ENCODE results near the gene AKT1. TPM values are rescaled to one million over a fixed set of nuclear protein-coding genes. Genes with fewer than 3 reads are reported as not detected.
"Not testable (repeated sequence)": the region's sequence is repeated elsewhere in the genome, so short reads cannot be mapped to it uniquely, and the experiment has no call there.

The AKT1 gene
- total RNA-seq, 2 experiments from 2014 or later: 178 to 181 TPM

DNA sequence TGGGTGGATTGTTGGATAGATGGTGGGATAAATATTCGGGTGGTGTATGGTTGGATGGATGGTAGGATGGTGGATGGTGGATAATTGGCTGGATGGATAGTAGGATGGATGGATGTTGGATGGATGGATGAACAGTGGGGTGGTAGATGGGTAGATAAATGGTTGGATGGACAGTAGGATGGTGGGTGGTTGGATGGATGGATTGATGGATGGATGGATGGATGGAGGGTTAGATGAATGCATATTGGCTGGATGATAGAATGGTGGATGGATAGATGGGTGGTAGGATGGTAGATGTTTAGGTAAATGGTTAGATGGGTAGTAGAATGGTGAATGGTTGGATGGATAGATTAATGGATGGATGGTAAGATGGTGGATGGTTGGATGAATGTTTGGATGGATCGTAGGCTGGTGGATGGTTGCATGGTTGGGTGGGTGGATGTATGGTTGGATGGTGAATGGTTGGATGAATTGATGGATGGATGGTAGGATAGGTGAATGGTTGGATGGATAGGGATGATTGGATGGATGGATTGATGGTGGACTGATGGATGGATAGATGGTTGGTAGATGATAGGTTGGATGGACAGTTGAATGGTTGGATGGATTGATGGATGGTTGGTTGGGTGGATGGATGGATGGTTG lies 28.9 kb upstream of the AKT1 start:
- no peak for DNase-seq
- Mint-ChIP-seq H3K4me1 (peaks cover 8% of the 10 kb centered on the region), H3K27me3 (peaks cover 24% of the 10 kb centered on the region), H3K9me3 (peaks cover 6% of the 10 kb centered on the region), H3K4me3 (peak overlapping the region; percentile 82), H3K36me3 (no peaks in the 10 kb centered on the region), H3K27ac (no peak overlapping the region)
- POLR2A ChIA-PET: interaction anchor here (2.4 kb wide), 1 partner anchor 23 kb away, joined by 8 read pairs; the partner anchor contains the start of gene ZBTB42
- no peak for ATAC-seq (ENCODE audit: low read depth)

DNA sequence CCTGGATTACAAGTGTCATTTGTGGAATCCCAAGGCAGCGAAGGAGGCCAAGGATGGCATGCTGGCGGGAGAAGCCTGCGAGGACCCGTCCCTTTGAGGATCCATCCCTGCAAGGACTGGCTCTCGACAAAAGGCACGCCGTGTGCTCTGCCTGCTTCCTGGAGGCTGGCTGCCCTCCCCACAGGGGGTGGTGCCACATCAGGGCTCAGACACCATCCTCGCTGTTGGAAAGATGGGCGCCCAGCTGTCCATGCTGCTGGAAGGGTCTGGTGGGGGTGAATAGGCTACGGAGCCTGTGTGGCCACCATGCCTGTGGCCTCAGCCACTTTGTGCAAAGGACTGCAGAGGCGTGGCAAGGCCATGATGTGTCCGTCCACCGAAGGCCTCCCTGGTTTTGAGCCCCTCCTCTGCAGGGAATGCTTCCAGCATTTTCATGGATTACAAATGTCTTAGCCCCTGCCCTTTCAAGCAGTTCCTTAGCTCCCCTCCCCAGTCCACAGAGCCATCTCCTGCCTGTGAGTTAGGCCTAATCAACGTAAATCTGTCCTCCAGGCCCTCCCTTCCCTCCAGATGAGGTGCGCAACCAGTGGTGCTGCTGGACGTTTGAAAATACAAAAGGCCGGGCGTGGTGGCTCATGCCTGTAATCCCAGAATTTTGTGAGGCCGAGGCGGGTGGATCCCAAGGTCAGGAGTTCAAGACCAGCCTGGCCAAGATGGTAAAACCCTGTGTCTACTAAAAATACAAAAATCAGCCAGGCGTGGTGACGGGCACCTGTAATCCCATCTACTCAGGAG lies 27.5 kb upstream of the AKT1 start:
- Mint-ChIP-seq H3K27me3 (peaks cover 23% of the 10 kb centered on the region), H3K36me3 (no peaks in the 10 kb centered on the region), H3K4me3 (no peak overlapping the region), H3K4me1 (peaks cover 8% of the 10 kb centered on the region), H3K27ac (no peak overlapping the region), H3K9me3 (peaks cover 6% of the 10 kb centered on the region)
- POLR2A ChIA-PET: interaction anchor here (0.9 kb wide), 1 partner anchor 28 kb away, joined by 3 read pairs; the partner anchor contains the start of gene AKT1
- DNase-seq (peak; percentile 23), ATAC-seq (ENCODE audit: low read depth) (no peak)

DNA sequence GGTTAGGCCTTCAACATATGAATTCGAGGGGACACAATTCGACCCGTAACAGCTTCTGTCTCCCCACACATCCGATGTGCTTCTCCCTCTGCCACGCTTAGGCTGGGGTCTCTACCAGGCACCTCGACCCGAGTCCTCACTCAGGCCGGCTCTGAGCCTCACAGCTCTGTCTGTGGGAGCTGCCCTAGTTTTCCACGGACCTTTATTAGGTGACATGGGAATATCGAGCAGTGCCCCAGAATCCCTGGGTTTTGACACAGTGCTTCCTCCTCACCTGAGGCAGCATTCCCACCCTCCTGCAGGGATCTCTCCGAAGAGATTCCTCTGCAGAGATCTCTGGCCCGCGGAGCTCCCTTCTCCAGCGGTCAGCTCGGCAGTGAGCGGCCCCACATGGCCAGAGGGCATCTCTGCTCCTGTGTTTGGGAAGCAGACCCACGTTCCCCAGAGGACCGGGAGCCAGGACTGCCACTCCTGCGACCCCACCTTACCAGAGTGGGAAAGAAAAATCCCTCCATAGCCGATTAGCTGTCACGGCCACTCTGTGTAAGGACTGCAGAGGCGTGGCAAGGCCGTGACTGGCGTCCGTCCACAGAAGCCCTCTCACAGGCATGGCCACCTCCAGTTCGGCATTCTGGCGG lies 26.5 kb upstream of the AKT1 start:
- Mint-ChIP-seq H3K9me3 (peaks cover 6% of the 10 kb centered on the region), H3K4me3 (no peak overlapping the region), H3K27ac (no peak overlapping the region), H3K27me3 (peaks cover 19% of the 10 kb centered on the region), H3K4me1 (peaks cover 7% of the 10 kb centered on the region), H3K36me3 (no peaks in the 10 kb centered on the region)
- POLR2A ChIA-PET: interaction anchor here (0.9 kb wide), 1 partner anchor 27 kb away, joined by 3 read pairs; the partner anchor contains the start of gene AKT1
- DNase-seq (peak; percentile 10), ATAC-seq (ENCODE audit: low read depth) (no peak)

DNA sequence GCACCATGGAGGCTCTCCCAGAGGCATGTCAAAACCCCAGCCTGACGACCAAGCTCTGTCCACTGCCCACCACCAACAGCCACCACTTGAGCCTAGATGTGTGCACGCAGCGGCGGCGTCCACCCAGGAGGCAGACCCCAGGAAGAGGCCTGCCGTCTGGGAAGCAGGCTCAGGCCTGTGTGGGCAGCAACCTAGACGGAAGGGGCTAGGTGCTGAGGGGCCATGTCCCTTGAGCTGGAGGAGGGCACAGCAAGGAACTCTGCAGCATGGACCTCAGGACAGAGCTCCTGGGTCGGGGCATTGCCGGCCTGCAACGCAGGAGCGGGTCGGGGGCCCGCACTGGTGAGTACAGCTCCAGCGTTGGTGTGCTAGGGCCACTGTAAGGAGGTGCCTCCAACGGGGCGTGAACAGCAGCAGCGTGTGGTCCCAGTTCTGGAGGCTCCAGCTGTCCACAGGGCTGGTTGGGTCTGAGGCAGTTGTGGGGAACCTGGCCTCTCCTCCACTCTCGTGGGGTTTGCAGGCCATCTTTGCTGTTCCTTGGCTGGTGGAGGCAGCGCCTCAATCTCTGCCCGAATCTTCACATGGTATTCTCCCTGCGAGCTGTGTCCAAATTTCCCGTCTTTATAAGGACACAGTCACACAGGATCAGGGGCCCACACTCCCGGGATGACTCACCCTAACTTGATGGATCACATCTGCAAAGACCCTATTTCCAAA lies 25.8 kb upstream of the AKT1 start:
- Mint-ChIP-seq H3K27me3 (peaks cover 17% of the 10 kb centered on the region), H3K9me3 (peaks cover 6% of the 10 kb centered on the region), H3K4me1 (peaks cover 11% of the 10 kb centered on the region), H3K36me3 (no peaks in the 10 kb centered on the region), H3K4me3 (no peak overlapping the region), H3K27ac (no peak overlapping the region)
- ATAC-seq (ENCODE audit: low read depth) (no peak), DNase-seq (peak; percentile 26)
- POLR2A ChIA-PET: no interaction called here

DNA sequence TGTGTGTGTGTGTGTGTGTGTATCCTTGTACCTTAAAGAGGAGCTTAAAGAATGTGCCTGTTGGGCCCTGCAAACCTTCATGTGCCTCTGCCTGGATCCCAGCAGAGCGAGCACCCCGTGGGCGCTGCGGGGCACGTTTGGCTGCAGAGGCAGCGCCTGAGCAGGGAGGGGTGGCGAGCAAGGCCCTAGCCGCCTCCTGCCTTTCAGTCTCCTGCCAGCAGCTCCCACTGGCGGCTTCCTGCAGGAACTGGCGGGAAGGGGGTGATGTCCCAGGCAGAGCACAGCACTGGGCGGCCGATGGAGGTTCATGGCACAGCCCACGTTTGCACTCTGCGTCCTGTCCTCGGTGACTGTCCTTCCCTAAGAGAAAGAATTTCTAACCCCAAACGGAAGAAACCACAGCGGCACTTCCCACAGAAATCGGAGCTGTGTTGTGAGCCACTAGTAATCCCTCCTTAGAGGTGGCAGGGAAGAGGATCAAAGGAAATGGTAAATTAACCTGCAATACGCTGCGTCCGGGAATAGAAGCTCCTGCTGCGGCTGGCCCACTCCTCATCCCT lies 25.2 kb upstream of the AKT1 start:
- Mint-ChIP-seq H3K4me3 (no peak overlapping the region), H3K27ac (no peak overlapping the region), H3K27me3 (peaks cover 15% of the 10 kb centered on the region), H3K4me1 (peaks cover 9% of the 10 kb centered on the region), H3K9me3 (peaks cover 6% of the 10 kb centered on the region), H3K36me3 (no peaks in the 10 kb centered on the region)
- ATAC-seq (ENCODE audit: low read depth) (no peak), DNase-seq (peak; percentile 21)
- POLR2A ChIA-PET: no interaction called here

DNA sequence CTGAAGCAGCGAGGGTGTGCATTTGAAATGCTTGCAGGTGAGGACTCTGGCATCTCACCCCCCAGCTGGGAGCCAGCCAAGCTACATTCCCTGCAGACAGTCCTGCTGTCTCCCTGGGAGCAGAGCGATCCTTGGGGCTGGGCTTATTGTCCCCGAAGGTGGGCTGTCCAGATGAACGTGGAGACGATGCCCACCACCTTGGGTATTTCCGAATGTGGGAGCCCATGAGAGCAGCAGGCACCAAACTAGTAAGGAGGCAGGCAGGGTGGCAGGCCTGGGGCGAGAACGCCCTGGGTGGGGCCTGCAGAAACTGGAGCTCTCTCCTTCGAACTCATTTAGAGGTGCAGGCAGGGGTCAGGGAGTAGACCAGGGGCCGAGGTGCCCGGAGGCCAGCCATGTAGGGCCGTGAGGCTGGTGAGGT lies 23.8 kb upstream of the AKT1 start:
- Mint-ChIP-seq H3K9me3 (peaks cover 1% of the 10 kb centered on the region), H3K27ac (no peak overlapping the region), H3K27me3 (peaks cover 2% of the 10 kb centered on the region), H3K4me1 (peaks cover 8% of the 10 kb centered on the region), H3K4me3 (no peak overlapping the region), H3K36me3 (no peaks in the 10 kb centered on the region)
- POLR2A ChIA-PET: interaction anchor here (0.6 kb wide), 1 partner anchor 50 kb away, joined by 3 read pairs; no protein-coding TSS in a partner anchor
- ATAC-seq (ENCODE audit: low read depth) (no peak), DNase-seq (peak; percentile 24)

DNA sequence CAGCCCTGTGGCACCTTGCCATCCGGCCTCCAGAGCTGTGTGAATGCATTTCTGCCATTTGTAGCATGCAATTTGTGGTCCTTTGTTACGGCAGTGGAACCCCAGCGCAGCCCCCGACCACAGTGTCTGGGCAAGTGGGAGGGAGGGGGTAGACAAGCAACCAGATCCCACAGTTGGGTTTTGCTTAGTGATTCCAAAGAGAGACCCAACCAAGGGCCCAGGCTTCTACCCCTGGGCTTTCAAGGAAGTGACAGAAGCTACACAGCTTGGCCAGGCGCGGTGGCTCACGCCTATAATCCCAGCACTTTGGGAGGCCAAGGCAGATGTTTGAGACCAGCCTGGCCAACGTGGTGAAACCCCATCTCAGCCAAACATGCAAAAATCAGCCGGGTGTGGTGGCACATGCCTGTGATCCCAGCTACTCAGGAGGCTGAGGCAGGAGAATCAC lies 23.2 kb upstream of the AKT1 start:
- no peaks in the 10 kb centered on the region for H3K9me3 Mint-ChIP-seq
- H3K4me3 Mint-ChIP-seq: no peak overlapping the region
- peak; percentile 27 for DNase-seq
- POLR2A ChIA-PET: interaction anchor here (0.6 to 0.7 kb wide), 2 partner anchors 50 to 67 kb away, joined by 3 read pairs; no protein-coding TSS in a partner anchor
- H3K27me3 Mint-ChIP-seq: no peaks in the 10 kb centered on the region
- no peak overlapping the region for H3K27ac Mint-ChIP-seq
- no peaks in the 10 kb centered on the region for H3K36me3 Mint-ChIP-seq
- no peak for ATAC-seq (ENCODE audit: low read depth)
- H3K4me1 Mint-ChIP-seq: peaks cover 14% of the 10 kb centered on the region

DNA sequence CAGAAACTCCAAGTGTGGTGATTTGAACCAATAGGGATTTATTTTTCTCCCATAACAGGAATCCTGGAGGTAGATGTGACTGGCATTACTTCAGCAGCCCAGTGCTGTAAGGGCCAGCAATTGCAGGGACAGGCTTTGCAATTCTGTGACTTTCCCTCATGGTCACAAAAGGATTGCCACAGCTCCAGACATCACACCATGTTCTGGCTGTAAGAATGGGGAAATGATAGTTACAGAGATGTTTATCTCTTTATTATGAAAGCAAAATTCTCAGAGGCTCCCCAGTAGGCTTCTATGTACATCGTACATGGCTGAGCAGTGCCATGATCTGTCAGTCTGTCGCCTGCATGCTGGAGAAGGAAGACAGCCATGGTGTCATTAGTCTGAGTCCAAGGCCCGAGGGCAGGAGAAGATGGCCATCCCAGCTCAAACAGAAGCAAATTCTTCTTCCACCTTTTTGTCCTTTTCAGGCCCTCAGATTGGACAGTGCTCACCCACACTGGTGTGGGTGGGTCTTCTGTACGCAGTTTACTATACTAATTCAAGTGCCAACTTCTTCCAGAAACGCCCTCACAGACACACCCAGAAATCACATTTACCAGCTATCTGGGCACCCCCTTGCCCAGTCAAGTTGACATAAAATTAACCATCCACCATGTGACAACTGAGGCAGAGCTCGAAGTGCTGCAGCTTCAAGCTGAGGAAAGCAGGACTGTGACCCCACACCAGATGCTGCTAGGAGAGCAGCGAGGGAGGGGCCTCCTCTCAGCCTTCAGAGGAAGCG lies 22.6 kb upstream of the AKT1 start:
- H3K36me3 Mint-ChIP-seq: peaks cover 2% of the 10 kb centered on the region
- no peak overlapping the region for H3K4me3 Mint-ChIP-seq
- no peaks in the 10 kb centered on the region for H3K27me3 Mint-ChIP-seq
- no peak overlapping the region for H3K27ac Mint-ChIP-seq
- ATAC-seq (ENCODE audit: low read depth) (no peak), DNase-seq (peak; percentile 6)
- POLR2A ChIA-PET: interaction anchor here (0.7 to 1.5 kb wide), 2 partner anchors 20 to 66 kb away, joined by 3 read pairs; no protein-coding TSS in a partner anchor
- H3K4me1 Mint-ChIP-seq: peaks cover 16% of the 10 kb centered on the region
- H3K9me3 Mint-ChIP-seq: no peaks in the 10 kb centered on the region

DNA sequence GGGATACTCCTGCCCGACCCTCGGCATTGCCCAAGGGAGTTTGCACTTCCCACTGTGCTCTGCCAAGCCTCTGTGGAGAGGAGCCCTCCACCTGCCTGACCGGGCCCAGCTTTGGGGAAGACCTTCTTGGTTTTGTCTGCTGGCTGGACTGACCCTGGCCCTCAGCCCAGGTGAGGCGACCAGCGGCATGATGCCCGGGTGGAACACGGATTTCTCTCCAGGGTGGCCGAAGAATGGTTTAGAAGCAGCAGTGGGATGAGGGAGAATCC lies 21.0 kb upstream of the AKT1 start:
- ATAC-seq (ENCODE audit: low read depth) (no peak), DNase-seq (no peak)
- Mint-ChIP-seq H3K36me3 (peaks cover 2% of the 10 kb centered on the region), H3K9me3 (no peaks in the 10 kb centered on the region), H3K4me3 (peak overlapping the region; percentile 93), H3K27ac (peak overlapping the region; percentile 92), H3K27me3 (no peaks in the 10 kb centered on the region), H3K4me1 (peaks cover 16% of the 10 kb centered on the region)
- POLR2A ChIA-PET: no interaction called here

DNA sequence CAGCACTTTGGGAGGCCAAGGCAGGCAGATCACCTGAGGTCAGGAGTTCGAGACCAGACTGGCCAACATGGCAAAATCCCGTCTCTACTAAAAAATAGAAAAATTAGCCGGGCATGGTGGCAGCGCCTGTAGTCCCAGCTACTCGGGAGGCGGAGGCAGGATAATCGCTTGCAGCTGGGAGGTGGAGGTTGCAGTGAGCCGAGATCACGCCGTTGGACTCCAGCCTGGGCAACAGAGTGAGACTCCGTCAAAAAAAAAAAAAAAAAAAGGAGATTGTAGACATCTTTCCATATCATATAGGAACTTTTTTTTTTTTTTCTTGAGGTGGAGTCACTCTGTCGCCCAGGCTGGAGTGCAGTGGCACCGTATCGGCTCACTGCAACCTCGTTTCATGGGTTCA lies 19.2 kb upstream of the AKT1 start:
- ATAC-seq (ENCODE audit: low read depth); H3K27me3 Mint-ChIP-seq; H3K36me3 Mint-ChIP-seq; H3K27ac Mint-ChIP-seq; H3K9me3 Mint-ChIP-seq: not testable (repeated sequence)
- POLR2A ChIA-PET: interaction anchor here (0.6 to 1.0 kb wide), 3 partner anchors 14 to 44 kb away, joined by 3 to 5 read pairs (median 4); partner anchors contain the start of gene ZBTB42
- DNase-seq: peak; percentile 1
- H3K4me1 Mint-ChIP-seq: peaks cover 16% of the 10 kb centered on the region
- peak overlapping the region; percentile 93 for H3K4me3 Mint-ChIP-seq

DNA sequence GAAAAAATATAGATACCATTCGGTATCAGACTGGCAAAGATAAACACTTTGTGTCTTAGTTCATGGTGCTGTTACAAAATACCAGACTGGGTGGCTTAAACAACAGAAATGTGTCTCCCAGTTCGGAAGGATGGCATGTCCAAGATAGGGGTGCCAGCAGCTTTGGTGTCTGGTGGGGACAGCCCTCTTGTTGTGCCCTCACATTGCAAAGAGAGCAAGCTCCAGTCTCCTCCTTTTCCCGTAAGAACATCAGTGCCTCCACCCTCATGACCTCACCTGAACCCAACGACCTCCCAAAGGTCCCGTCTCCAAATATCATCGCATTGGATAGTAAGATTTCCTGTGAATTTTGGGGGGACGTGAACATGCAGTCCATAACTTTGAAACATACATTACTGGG lies 17.7 kb upstream of the AKT1 start:
- peaks cover 2% of the 10 kb centered on the region for H3K36me3 Mint-ChIP-seq
- no peaks in the 10 kb centered on the region for H3K27me3 Mint-ChIP-seq
- H3K4me1 Mint-ChIP-seq: peaks cover 16% of the 10 kb centered on the region
- no peaks in the 10 kb centered on the region for H3K9me3 Mint-ChIP-seq
- POLR2A ChIA-PET: interaction anchor here (1.1 kb wide), 1 partner anchor 12 kb away, joined by 4 read pairs; the partner anchor contains the start of gene ZBTB42
- ATAC-seq (ENCODE audit: low read depth): no peak
- H3K4me3 Mint-ChIP-seq: no peak overlapping the region
- DNase-seq: no peak
- H3K27ac Mint-ChIP-seq: no peak overlapping the region

DNA sequence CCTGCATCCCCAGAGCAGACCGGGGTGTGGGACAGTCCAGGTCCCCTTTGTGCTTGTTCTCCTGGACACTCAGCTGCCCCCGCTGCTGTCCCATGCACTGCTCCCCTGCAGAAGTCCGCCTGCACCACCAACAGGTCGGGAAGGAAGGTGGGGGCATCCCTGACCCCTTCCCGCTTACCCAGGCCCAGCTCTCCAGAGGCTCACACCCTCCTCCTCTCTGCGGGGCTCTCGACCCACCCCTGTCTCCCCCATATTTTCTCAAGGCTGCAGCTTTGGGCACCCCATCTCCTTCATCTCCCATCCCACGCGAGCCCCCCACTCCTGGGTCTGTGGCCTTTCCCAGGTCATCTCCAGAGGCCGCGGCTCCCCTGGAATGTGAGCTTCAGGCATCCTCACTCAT lies 14.8 kb upstream of the AKT1 start:
- Mint-ChIP-seq H3K36me3 (peaks cover 2% of the 10 kb centered on the region), H3K4me3 (no peak overlapping the region), H3K27me3 (no peaks in the 10 kb centered on the region), H3K27ac (no peak overlapping the region), H3K9me3 (peaks cover 1% of the 10 kb centered on the region), H3K4me1 (peaks cover 10% of the 10 kb centered on the region)
- ATAC-seq (ENCODE audit: low read depth) (no peak), DNase-seq (no peak)
- POLR2A ChIA-PET: no interaction called here
